Measurements from ENCODE around the gene TMBIM6. TPM values are rescaled to one million over a fixed set of nuclear protein-coding genes. Genes with fewer than 3 reads are reported as not detected.
A peak's percentile ranks its signal among the peaks of the same experiment; 100 is the strongest.

Gene TMBIM6
- polyA plus RNA-seq, 1 of the 3 experiments (the other 2 are of a cell fraction) = 290 TPM

DNA sequence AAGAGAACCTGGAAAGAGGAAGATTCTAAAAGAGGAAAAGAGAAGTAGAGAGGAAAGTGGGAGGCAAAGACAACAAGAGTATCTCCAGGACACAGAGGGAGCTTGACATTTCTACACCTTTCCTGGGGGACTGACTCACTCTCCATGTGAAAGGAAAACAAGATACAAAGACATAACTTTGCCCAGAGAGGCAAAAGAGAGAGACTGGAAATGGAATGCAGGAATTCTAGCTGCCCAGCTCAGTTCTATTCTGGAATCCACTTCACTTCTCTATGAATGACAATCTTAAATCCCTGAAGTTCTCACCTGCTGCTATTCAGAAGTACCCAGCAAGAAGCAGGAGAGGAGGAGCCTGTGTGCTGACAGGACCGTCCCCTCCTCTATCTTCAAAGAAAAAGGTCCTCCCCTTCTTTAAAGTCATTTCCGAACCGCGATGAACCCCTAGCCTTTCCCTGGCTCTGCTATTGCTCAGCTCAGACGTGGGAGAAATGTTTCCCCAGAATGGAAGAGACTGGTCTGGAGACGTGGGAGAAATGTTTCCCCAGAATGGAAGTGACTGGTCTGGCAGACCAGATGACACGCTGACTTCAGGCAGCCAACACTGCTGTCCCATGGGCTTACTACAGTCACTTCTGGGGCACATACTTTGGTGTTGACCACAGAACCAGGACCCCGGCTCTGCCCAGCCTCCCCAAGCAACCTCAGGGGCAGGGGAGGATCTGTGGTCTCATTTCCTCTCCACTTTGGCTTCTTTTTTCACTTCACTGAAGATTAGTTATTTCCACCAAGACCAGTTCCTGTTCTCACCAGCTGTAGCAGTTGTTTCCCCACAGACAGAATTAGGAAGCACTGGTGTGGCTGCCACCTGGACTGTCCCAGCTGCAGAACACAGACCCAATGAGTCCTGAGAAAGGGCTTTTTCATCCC, 42.5 kb upstream of the TMBIM6 start:
- Histone ChIP-seq H3K9me2 (no peaks in the 10 kb centered on the region), H3K4me2 (peak overlapping the region; percentile 71), H3K4me3 (ENCODE audit: low read depth in 2 of 2, low read length in 1 of 2) (peak overlapping the region in 1 of 2 experiments; percentile 0; a peak in 1 of 4 replicates), H3K79me2 (ENCODE audit: insufficient read depth) (peaks cover 95% of the 10 kb centered on the region), H3K4me1 (ENCODE audit: control insufficient read depth in 1 of 2, insufficient read depth in 2 of 2, low read depth in 1 of 2, low read length in 1 of 2) (peaks cover 14 to 33% of the 10 kb centered on the region in 2 experiments; a peak in 3 of 4 replicates), H3K27me3 (ENCODE audit: insufficient read depth) (no peaks in the 10 kb centered on the region), H3K9me3 (no peaks in the 10 kb centered on the region), H2AFZ (ENCODE audit: low read depth) (no peak overlapping the region), H3K9ac (peak overlapping the region; percentile 26; the same call in 1 of the 2 replicates), H3F3A (replicated peaks; ENCODE audit: insufficient read depth) (peaks cover 31% of the 10 kb centered on the region), H3K36me3 (replicated peaks in 1 of 2; ENCODE audit: control insufficient read depth in 1 of 2, insufficient read depth in 2 of 2, low read length in 1 of 2) (no peaks in the 10 kb centered on the region), H4K20me1 (ENCODE audit: insufficient read depth) (peaks cover 50% of the 10 kb centered on the region), H3K27ac (ENCODE audit: low read depth in 2 of 2, low read length in 1 of 2) (peak overlapping the region in 1 of 2 experiments; percentile 80; a peak in 3 of 4 replicates)
- CTCF ChIA-PET = interaction anchor here (2.0 to 4.2 kb wide), 3 partner anchors 7 to 356 kb away, joined by 5 to 15 read pairs (median 5); partner anchors contain the start of gene FMNL3
- POLR2A ChIA-PET = no interaction called here
- DNase-seq = no peak
- WGBS (ENCODE audit: low lambda C conversion rate) = 66% methylated on average over 7 of the region's 8 CpGs
- TF ChIP-seq, protein P1, sequence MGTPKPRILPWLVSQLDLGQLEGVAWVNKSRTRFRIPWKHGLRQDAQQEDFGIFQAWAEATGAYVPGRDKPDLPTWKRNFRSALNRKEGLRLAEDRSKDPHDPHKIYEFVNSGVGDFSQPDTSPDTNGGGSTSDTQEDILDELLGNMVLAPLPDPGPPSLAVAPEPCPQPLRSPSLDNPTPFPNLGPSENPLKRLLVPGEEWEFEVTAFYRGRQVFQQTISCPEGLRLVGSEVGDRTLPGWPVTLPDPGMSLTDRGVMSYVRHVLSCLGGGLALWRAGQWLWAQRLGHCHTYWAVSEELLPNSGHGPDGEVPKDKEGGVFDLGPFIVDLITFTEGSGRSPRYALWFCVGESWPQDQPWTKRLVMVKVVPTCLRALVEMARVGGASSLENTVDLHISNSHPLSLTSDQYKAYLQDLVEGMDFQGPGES (IDR thresholded peaks at IDR 0.05; ENCODE audit: low read depth, low read length) = no peak
- TF ChIP-seq CHD2 (IDR thresholded peaks at IDR 0.05; ENCODE audit: low read length, partially characterized antibody) (no peak), TCF12 (IDR thresholded peaks at IDR 0.05) (peak; percentile 21; the same call in 1 of the 2 replicates), SMC3 (IDR thresholded peaks at IDR 0.05; ENCODE audit: low read depth, low read length) (no peak), PBX3 (IDR thresholded peaks at IDR 0.05) (peak; percentile 36; the same call in 1 of the 2 replicates), JUND (IDR thresholded peaks at IDR 0.05) (no peak), RFX5 (IDR thresholded peaks at IDR 0.05; ENCODE audit: low read length) (no peak), FOSL2 (IDR thresholded peaks at IDR 0.05; ENCODE audit: borderline replicate concordance, low read depth) (peak; percentile 31; the same call in 1 of the 2 replicates), SIN3A (IDR thresholded peaks at IDR 0.05; ENCODE audit: borderline replicate concordance, low read depth, low read length) (0 out of 2 replicates have a peak, but pooled peaks have one; percentile 51), MAX (IDR thresholded peaks at IDR 0.05; ENCODE audit: low read depth) (0 out of 2 replicates have a peak, but pooled peaks have one; percentile 15)

DNA sequence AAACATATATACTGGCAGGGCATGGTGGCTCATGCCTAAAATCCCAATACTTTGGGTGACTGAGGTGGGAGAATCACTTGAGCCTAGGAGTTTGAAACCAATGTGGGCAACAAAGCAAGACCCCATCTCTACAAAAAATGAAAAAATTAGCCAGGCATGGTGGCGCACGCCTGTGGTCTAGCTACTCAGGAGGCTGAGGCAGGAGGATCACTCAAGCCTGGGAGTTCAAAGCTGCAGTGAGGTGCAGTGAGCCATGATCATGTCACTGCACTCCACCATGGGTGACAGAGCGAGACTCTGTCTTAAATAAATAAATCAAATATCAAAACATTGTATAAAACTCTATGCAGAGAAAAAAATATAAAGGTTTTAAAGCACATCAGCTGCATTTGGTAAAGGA, 39.3 kb upstream of the TMBIM6 start:
- Histone ChIP-seq H3K79me2 (ENCODE audit: insufficient read depth) (peaks cover 95% of the 10 kb centered on the region), H3K4me1 (ENCODE audit: control insufficient read depth in 1 of 2, insufficient read depth in 2 of 2, low read depth in 1 of 2, low read length in 1 of 2) (peaks cover 28 to 45% of the 10 kb centered on the region in 2 experiments; a peak in 3 of 4 replicates)
- TF ChIP-seq ELF1 (IDR thresholded peaks at IDR 0.05) (no peak), PBX3 (IDR thresholded peaks at IDR 0.05) (no peak), MEF2A (IDR thresholded peaks at IDR 0.05; ENCODE audit: borderline replicate concordance, low read depth) (no peak), TEAD4 (IDR thresholded peaks at IDR 0.05; ENCODE audit: borderline replicate concordance, insufficient read depth) (no peak), CHD2 (IDR thresholded peaks at IDR 0.05; ENCODE audit: low read length, partially characterized antibody) (no peak), TAF1 (IDR thresholded peaks at IDR 0.05; ENCODE audit: borderline replicate concordance, low read depth, low read length) (no peak), FOSL2 (IDR thresholded peaks at IDR 0.05; ENCODE audit: borderline replicate concordance, low read depth) (no peak), FOXM1 (IDR thresholded peaks at IDR 0.05; ENCODE audit: low read depth) (no peak)
- TF ChIP-seq, protein P2, sequence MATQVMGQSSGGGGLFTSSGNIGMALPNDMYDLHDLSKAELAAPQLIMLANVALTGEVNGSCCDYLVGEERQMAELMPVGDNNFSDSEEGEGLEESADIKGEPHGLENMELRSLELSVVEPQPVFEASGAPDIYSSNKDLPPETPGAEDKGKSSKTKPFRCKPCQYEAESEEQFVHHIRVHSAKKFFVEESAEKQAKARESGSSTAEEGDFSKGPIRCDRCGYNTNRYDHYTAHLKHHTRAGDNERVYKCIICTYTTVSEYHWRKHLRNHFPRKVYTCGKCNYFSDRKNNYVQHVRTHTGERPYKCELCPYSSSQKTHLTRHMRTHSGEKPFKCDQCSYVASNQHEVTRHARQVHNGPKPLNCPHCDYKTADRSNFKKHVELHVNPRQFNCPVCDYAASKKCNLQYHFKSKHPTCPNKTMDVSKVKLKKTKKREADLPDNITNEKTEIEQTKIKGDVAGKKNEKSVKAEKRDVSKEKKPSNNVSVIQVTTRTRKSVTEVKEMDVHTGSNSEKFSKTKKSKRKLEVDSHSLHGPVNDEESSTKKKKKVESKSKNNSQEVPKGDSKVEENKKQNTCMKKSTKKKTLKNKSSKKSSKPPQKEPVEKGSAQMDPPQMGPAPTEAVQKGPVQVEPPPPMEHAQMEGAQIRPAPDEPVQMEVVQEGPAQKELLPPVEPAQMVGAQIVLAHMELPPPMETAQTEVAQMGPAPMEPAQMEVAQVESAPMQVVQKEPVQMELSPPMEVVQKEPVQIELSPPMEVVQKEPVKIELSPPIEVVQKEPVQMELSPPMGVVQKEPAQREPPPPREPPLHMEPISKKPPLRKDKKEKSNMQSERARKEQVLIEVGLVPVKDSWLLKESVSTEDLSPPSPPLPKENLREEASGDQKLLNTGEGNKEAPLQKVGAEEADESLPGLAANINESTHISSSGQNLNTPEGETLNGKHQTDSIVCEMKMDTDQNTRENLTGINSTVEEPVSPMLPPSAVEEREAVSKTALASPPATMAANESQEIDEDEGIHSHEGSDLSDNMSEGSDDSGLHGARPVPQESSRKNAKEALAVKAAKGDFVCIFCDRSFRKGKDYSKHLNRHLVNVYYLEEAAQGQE (IDR thresholded peaks at IDR 0.05; ENCODE audit: low read depth, low read length) = no peak

More for the DNA sequence above, 39.3 kb upstream of the TMBIM6 start:
- no peaks in the 10 kb centered on the region for H3K9me3 ChIP-seq
- CTCF ChIA-PET = interaction anchor here (1.5 to 22.7 kb wide), 3 partner anchors 13 to 56 kb away, joined by 5 to 590 read pairs (median 6); no protein-coding TSS in a partner anchor
- POLR2A ChIA-PET = no interaction called here
- no peaks in the 10 kb centered on the region for H3K36me3 ChIP-seq (replicated peaks in 1 of 2; ENCODE audit: control insufficient read depth in 1 of 2, insufficient read depth in 2 of 2, low read length in 1 of 2)
- H3F3A ChIP-seq (replicated peaks; ENCODE audit: insufficient read depth) = peaks cover 45% of the 10 kb centered on the region
- H3K27ac ChIP-seq (ENCODE audit: low read depth in 2 of 2, low read length in 1 of 2) = peak overlapping the region in 1 of 2 experiments; percentile 88; a peak in 2 of 4 replicates
- DNase-seq = no peak
- no peaks in the 10 kb centered on the region for H3K9me2 ChIP-seq
- H3K4me2 ChIP-seq = no peak overlapping the region
- H3K4me3 ChIP-seq (ENCODE audit: low read depth in 2 of 2, low read length in 1 of 2) = no peak overlapping the region
- H3K9ac ChIP-seq = no peak overlapping the region; the same call in 1 of the 2 replicates
- no peak overlapping the region for H2AFZ ChIP-seq (ENCODE audit: low read depth)
- WGBS (ENCODE audit: low lambda C conversion rate) = 99% methylated on average over 3 of the region's 3 CpGs
- H4K20me1 ChIP-seq (ENCODE audit: insufficient read depth) = peaks cover 42% of the 10 kb centered on the region
- H3K27me3 ChIP-seq (ENCODE audit: insufficient read depth) = no peaks in the 10 kb centered on the region

All from SK-N-SH (cell line).